Type B pancreatic cell (in vitro differentiated cells): ENCODE results near the gene UBE2O. TPM values are rescaled to one million over a fixed set of nuclear protein-coding genes. Genes with fewer than 3 reads are reported as not detected.

Experiments used
- DNase-seq: peaks from one replicate; pipeline ENCODE4 v3.0.0; 2021; ENCODE audit warnings: mixed read lengths; ENCODE audit not compliant: unreplicated experiment; ENCODE audit errors: extremely low spot score
- H3K27ac Mint-ChIP-seq: 2 replicates; pipeline ENCODE4 v1.8.0; 2021; ENCODE audit warnings: mild to moderate bottlenecking, mixed read lengths
- H3K27me3 Mint-ChIP-seq: 2 replicates; pipeline ENCODE4 v1.8.0; 2021; ENCODE audit warnings: mixed read lengths
- H3K36me3 Mint-ChIP-seq: 2 replicates; pipeline ENCODE4 v1.8.0; 2021; ENCODE audit warnings: mixed read lengths
- H3K4me1 Mint-ChIP-seq: one replicate; pipeline ENCODE4 v1.8.0; 2021; ENCODE audit warnings: mixed read lengths; ENCODE audit not compliant: unreplicated experiment
- H3K4me3 Mint-ChIP-seq: 2 replicates; pipeline ENCODE4 v1.8.0; 2021; ENCODE audit warnings: mild to moderate bottlenecking, mixed read lengths
- H3K9me3 Mint-ChIP-seq: 2 replicates; pipeline ENCODE4 v1.8.0; 2021; ENCODE audit warnings: mixed read lengths
- CTCF ChIP-seq: fragments of 200-600 bp; sonication (generic); conservative IDR thresholded peaks from 2 replicates; pipeline ENCODE4 v1.5.0; 2021; ENCODE audit warnings: antibody characterized with exemption, mild to moderate bottlenecking
- total RNA-seq: library from RNA; stranded (reverse); gene quantifications from 2 replicates; pipeline ENCODE4 v1.2.1, GENCODE V29; 2021; ENCODE audit warnings: low replicate concordance

UBE2O gene
- total RNA-seq, 1 donor from 2014 or later = 51.5 TPM

- no peak for DNase-seq
- H3K27ac Mint-ChIP-seq = peak overlapping the region; percentile 27
These were observed 37.3 kb upstream of the UBE2O start for GRCh38 chr17:76490112-76490710.

GRCh38 chr17:76487451-76488192 lies 34.7 kb upstream of the UBE2O start:
- Mint-ChIP-seq H3K27me3 (no peaks in the 10 kb centered on the region), H3K9me3 (no peaks in the 10 kb centered on the region), H3K27ac (no peak overlapping the region), H3K4me3 (no peak overlapping the region), H3K36me3 (no peaks in the 10 kb centered on the region), H3K4me1 (peaks cover 7% of the 10 kb centered on the region)
- no peak for TF ChIP-seq CTCF
- no peak for DNase-seq

More at GRCh38 chr17:76490112-76490710, 37.3 kb upstream of the UBE2O start:
- H3K9me3 Mint-ChIP-seq = no peaks in the 10 kb centered on the region
- no peaks in the 10 kb centered on the region for H3K27me3 Mint-ChIP-seq
- no peaks in the 10 kb centered on the region for H3K36me3 Mint-ChIP-seq
- H3K4me3 Mint-ChIP-seq = no peak overlapping the region
- H3K4me1 Mint-ChIP-seq = peaks cover 11% of the 10 kb centered on the region
- TF ChIP-seq CTCF = no peak

- DNase-seq = no peak
- no peak overlapping the region for H3K4me3 Mint-ChIP-seq
- peak overlapping the region; percentile 74 for H3K27ac Mint-ChIP-seq
- no peaks in the 10 kb centered on the region for H3K36me3 Mint-ChIP-seq
- H3K27me3 Mint-ChIP-seq = no peaks in the 10 kb centered on the region
- H3K4me1 Mint-ChIP-seq = peaks cover 7% of the 10 kb centered on the region
- H3K9me3 Mint-ChIP-seq = no peaks in the 10 kb centered on the region
- TF ChIP-seq CTCF = no peak
These were observed 32.6 kb upstream of the UBE2O start for GRCh38 chr17:76485569-76485968.

- no peak for TF ChIP-seq CTCF
- H3K4me1 Mint-ChIP-seq = peaks cover 10% of the 10 kb centered on the region
- H3K27me3 Mint-ChIP-seq = no peaks in the 10 kb centered on the region
- no peak for DNase-seq
- no peak overlapping the region for H3K27ac Mint-ChIP-seq
- H3K36me3 Mint-ChIP-seq = no peaks in the 10 kb centered on the region
- H3K4me3 Mint-ChIP-seq = no peak overlapping the region
- H3K9me3 Mint-ChIP-seq = no peaks in the 10 kb centered on the region
These were observed 31.3 kb upstream of the UBE2O start for GRCh38 chr17:76484228-76484725.

- no peak for TF ChIP-seq CTCF
- H3K27ac Mint-ChIP-seq = no peak overlapping the region
- no peaks in the 10 kb centered on the region for H3K9me3 Mint-ChIP-seq
- no peak for DNase-seq
- H3K27me3 Mint-ChIP-seq = no peaks in the 10 kb centered on the region
- no peaks in the 10 kb centered on the region for H3K36me3 Mint-ChIP-seq
- H3K4me3 Mint-ChIP-seq = no peak overlapping the region
- H3K4me1 Mint-ChIP-seq = peaks cover 10% of the 10 kb centered on the region
These were observed 28.2 kb upstream of the UBE2O start for GRCh38 chr17:76481071-76481655.
